GM21717 (cell line): ENCODE results near the gene UBE2D2.

Experiments
- ATAC-seq: cut with Tn5 transposase; IDR thresholded peaks from one replicate; pipeline ENCODE4 v1.9.1; 2021; ENCODE audit warnings: mild to moderate bottlenecking, moderate library complexity; ENCODE audit not compliant: unreplicated experiment

UBE2D2 gene

DNA sequence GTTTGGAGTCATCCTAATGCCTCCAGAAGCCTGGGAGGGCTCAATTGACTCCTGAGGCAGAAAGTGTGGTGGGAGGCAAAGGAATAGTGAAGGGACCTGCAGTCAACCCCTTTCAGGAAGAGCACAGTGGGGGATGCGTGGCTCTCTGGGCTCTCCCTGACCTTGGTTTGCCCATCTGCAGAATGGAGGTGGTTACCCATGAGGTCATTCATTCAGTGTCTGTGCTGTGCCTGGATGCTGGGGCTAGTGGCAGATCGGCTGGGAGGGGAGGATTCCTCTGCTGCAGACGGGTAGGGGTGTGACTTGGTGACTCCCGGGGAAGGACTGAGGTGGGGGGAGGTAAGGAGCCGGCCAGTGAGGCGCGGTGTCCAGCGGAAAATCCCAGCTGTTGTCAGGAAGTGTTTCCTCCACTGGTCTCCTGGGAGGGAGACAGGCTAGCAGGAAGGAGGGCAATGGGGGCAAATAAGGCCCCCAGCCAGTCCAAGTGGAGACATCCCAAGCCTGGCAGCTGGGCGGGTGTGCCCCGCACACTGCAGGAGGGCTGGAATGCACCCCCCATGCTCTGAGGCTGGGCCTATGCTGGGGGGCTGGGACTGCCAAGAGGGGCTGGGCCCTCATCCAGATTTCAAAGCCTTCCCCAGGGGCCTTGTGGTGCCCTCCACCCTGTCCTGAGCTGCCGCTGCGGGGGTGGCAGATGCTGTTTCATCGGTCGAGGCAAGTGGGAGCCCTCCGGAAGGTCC is 98.0 kb downstream of the UBE2D2 start:
- peak; percentile 26 for ATAC-seq

GRCh38 chr5:139659695-139660101 is 98.6 kb downstream of the UBE2D2 start:
- no peak for ATAC-seq

- ATAC-seq: no peak
Observed at GRCh38 chr5:139660105-139660922, 99.2 kb downstream of the UBE2D2 start.

DNA sequence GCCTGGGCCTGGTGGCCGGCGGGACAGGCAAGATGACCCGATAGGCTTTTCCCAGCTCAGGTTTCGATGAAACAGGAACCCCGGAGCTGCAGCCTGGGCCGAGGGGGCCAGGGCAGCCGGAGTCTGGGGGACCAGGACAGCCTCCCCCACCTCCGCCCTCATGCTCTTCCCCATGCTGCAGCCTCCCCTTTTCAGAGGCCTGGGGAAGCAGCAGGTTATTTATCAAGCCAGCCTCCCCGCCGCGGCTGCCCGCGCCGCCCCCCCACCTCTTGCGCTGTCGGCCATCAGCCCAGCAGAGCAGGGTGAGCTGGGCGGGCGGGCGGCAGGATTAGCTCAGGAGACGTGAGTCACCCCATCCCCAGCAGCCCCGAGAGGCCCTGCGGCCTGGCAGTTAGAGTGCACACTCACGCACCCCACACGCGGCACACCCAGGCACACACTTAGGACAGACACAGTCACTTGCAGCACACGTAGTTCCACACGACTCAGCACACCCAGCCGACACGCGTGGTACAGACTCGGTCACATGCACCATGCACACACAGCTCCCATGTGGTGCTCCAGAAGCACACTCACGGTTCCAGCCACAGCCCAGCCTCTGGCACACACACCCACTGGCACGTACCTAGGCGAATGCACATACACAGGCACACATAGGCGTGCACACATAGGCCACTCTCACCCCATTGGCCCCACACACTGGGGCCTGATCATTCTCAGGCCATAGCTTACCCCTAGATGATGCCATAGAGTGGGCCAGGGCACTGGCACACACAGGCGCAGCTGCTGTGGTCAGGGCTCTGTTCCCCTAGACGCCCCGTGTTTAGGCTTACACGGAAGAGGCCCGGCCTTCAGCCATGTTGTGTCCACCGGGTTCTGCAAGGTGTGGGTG is 100.0 kb downstream of the UBE2D2 start:
- ATAC-seq: no peak

DNA sequence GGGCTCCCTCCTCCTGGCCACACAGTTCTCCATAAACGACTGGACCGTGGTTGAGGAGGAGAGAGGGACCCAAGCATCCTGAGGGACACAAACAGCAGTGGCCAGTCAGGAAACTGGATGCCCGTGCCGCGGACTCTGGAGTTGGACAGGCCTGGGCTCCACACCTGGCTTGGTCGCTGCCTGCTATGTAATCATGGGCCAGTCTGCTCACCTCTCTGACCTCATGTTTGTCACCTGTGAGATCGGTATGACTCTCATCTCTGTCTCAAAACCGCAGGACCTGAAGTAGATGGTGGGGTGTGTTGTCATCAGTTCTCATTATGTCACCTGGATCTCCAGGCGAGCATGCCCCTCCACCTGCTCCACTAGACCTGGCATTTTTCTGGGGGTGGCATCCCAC is 101.5 kb downstream of the UBE2D2 start:
- ATAC-seq: no peak

DNA sequence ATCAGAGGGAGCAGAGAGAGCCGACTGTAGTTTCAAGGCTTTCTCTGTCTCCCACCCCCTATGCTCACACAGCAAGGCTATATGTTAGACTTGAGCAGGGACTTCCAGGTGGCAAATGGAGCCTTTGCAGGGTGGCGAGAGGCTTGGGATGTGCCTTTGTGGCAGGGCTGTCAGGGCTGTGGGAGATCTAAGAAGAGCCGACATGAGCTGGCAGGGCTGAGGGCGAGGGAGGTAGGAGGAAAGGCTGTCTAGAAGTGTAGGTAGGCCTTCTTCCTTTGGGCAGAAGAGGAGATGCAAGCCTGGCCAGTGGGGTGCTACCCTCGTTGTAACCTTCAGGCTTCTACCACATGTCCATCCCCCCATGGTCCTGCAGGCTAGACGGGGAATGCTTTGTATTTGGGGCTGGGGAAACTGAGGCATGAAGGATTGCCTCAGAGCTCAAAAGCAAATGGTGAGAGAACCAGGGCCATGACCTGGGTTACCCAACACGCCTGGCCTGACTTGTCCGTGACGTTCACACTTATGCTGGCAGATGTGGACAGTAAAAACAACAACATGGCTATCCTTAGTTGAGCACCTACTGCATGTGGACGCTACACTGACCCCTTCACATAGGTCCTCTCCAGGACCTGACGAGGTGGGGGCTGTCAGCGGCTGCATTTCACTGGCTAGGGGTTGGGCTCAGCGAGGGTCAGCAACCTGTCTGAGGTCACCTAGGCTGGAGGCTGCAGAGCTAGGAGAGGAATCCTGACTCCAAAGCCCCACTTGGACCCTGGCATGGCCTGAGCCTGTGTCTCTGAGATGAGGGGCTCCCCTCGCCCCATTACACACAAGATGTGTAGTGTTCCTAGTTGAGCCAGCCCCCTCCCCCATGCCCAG is 102.3 kb downstream of the UBE2D2 start:
- ATAC-seq: no peak

DNA sequence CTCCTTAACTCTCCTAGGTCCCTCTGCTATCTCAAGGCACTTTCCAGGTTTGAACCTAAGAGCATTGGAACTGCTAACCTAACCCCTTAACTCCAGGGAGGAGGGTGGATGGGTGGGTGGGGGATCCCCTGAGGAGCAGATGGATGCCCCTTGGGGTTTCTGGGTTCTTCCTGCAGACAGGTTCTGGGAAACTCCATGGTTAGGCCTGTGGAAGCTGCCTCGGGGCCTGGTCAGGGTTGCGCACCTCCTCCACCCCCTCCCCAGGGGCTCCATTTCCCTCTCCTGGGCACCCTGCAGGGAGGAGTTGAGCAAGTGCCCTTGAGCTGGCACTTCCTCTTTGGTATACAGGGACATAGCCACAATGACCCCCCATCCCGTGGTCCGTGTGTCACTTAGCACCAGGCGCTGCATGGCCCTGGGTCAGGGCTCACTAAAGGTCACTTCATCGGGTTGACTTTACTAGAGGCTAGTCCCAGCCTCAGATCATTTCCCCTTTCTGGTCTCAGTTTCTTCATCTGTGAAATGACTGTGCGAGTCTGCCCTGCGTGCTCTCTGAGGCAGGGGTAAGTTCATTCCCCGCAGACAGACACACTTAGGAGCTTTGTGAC is 103.1 kb downstream of the UBE2D2 start:
- peak; percentile 39 for ATAC-seq

GRCh38 chr5:139664727-139665351 is 103.7 kb downstream of the UBE2D2 start:
- no peak for ATAC-seq

GRCh38 chr5:139665626-139666025 is 104.5 kb downstream of the UBE2D2 start:
- no peak for ATAC-seq

GRCh38 chr5:139666551-139666950 is 105.4 kb downstream of the UBE2D2 start:
- no peak for ATAC-seq

- ATAC-seq: no peak
Observed at GRCh38 chr5:139667001-139667729, 106.0 kb downstream of the UBE2D2 start.

GRCh38 chr5:139667730-139668063 is 106.6 kb downstream of the UBE2D2 start:
- ATAC-seq: no peak

- no peak for ATAC-seq
Observed at GRCh38 chr5:139668064-139668880, 107.1 kb downstream of the UBE2D2 start.

DNA sequence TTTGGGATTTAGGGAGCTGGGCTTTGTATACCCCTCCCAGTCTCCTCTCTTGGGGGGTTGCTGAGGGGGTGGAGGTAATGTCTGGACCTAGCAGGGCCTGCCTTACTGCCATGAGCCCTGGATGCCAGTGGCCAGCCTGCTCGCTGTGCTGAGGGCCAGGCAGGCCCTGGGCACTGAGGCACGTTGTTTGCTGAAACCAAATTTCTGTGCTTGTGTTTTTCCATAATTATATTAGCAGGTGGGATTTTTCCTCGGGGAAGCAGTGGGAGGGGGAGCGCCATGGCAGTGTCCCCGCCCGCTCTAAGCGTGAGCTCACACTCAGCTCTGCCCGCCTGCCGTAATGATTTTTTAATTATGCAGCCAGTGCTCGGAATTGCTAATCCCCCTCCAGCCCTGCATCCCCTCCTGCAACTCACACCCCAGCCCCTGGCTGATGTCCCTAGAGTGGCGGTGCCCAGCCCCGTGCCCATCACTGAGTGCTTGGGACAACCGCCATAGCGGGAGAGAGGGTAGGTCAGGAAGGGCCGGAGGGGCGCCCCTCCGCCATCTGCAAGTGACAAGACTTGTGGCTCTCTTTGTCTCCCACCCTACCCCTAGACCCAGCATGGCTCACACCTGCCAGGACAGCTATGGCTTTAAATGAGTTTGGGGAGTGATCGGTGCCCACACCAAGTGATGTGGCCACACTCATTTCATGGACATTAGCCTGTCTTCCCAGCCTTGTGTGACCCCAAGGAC is 108.0 kb downstream of the UBE2D2 start:
- no peak for ATAC-seq

DNA sequence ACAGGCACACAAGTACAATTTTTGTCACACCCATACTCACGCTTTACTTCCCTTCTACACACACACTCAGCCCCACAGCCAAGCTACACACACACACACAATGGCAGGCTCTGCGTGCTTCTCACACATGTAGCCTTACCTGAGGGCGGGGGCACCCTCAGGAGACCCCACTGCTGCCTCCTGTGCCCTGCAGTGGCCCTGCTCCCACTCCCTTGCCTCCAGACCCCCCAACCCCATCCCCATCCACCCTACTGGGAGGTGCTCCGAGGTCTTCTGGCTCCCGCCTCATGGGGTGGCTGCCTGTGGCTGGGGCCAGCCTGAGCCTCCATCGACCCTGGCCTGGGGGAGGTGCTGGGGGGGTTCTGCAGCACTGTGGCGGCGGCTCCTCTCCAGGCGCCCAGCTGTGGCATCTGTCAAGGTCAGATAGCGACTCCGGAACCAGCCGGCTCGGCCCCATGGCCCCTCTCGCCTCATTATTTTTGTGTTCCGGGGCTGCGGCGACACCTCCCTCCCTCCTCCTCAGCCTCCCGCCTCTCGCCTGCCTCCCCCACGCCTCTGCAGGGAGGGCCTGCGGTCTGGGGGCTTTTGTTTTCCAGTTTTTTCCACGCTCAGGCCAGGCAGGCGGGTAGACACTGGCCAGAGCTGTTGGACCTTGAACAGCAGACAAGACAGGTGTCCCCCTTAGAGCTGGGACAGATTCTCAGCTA is 108.7 kb downstream of the UBE2D2 start:
- peak; percentile 28 for ATAC-seq

DNA sequence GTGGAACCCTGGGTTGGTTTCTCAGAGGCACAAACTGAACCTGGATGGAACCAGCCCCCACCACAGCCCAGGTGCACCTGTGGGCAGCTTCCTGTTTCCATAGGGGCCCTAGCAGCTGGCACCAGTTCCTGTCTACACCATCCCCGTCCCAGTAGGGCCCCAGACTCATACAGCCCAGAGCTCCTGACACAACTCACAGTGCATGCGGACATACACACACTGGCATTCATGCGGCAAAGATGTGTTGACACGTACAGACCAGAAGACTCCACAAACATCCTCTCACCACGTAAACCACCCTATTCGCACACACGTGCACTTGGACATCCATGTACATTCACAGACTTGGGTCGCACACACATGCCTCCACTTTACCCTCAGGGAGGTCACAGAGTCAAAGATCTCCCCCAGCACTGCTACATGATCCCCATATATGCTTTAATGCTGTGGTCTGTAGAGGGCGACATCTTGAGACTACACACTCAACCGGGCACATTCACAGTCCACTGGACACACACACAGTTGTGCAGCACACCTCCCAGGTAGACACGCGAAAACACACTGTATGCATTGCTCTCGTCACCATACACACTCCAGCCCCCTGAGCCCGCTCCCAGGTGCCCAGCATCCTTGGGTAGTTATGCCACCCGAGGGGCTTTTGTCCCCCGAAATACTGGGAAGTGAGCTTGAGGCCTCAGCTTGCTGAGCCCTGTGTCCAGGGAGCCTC is 109.4 kb downstream of the UBE2D2 start:
- ATAC-seq: peak; percentile 47
